ENCODE results near the gene GJB1. TPM values are rescaled to one million over a fixed set of nuclear protein-coding genes. Genes with fewer than 3 reads are reported as not detected.
"Not testable (repeated sequence)": the region's sequence is repeated elsewhere in the genome, so short reads cannot be mapped to it uniquely, and the experiment has no call there.

Gene GJB1
- total RNA-seq, 1 donor from 2014 or later, result not detected

- DNase-seq (no peak), ATAC-seq (ENCODE audit: poor library complexity) (no peak)
- intact Hi-C loops (cut with DNase I), result no loop called here
These were observed 28.5 kb downstream of the GJB1 start for GRCh38 chrX:71251466-71251973.

GRCh38 chrX:71252221-71252620 is 29.2 kb downstream of the GJB1 start:
- ATAC-seq (ENCODE audit: poor library complexity), result no peak
- intact Hi-C loops (cut with DNase I), result no loop called here

GRCh38 chrX:71253253-71254091 is 30.4 kb downstream of the GJB1 start:
- ATAC-seq (ENCODE audit: poor library complexity), result no peak
- peak; percentile 47 for DNase-seq
- intact Hi-C loops (cut with DNase I), result no loop called here

More at GRCh38 chrX:71252221-71252620, 29.2 kb downstream of the GJB1 start:
- no peak for DNase-seq

GRCh38 chrX:71254092-71254963 is 31.3 kb downstream of the GJB1 start, which contains the start of gene ZMYM3:
Gene ZMYM3 (minus strand): TSS chrX:71254140. CDS start chrX:71253255, 885 bp downstream.
- intact Hi-C loops (cut with DNase I), result no loop called here
- peak; percentile 97 for ATAC-seq (ENCODE audit: poor library complexity)

GRCh38 chrX:71256051-71256450 is 33.0 kb downstream of the GJB1 start:
- intact Hi-C loops (cut with DNase I), result no loop called here
- DNase-seq (no peak), ATAC-seq (ENCODE audit: poor library complexity) (no peak)

More at GRCh38 chrX:71254092-71254963, 31.3 kb downstream of the GJB1 start, which contains the start of gene ZMYM3:
- peak; percentile 92 for DNase-seq

- DNase-seq (no peak), ATAC-seq (ENCODE audit: poor library complexity) (no peak)
- intact Hi-C loops (cut with DNase I), result no loop called here
These were observed 33.8 kb downstream of the GJB1 start for GRCh38 chrX:71256856-71257255.

DNA sequence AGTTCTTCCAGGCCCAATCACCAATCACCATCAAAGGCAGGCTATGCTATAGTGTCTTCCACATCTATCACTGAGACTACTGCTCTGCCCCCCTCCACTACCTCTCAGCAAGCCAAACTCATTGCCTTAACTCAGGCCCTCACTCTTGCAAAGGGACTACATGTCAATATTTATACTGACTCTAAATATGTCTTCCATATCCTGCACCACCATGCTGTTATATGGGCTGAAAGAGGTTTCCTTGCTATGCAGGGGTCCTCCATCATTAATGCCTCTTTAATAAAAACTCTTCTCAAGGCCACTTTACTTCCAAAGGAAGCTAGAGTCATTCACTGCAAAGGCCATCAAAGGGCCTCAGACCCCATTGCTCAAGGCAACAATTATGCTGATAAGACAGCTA is 45.6 kb downstream of the GJB1 start:
- intact Hi-C loops (cut with DNase I); DNase-seq; ATAC-seq (ENCODE audit: poor library complexity): not testable (repeated sequence)

- intact Hi-C loops (cut with DNase I), result no loop called here
- ATAC-seq (ENCODE audit: poor library complexity), result no peak
- no peak for DNase-seq
These were observed 46.9 kb downstream of the GJB1 start for GRCh38 chrX:71269801-71270395.

DNA sequence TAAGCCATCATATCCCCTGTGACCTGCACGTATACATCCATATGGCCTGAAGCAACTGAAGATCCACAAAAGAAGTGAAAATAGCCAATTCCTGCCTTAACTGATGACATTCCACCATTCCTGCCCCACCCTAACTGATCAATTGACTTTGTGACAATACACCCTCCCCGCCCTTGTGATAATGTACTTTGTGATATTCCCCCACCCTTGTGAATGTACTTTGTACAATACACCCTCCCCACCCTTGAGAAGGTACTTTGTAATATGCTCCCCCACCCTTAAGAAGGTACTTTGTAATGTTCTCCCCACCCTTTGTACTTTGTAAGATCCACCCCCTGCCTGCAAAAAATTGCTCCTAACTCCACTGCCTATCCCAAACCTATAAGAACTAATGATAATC is 49.3 kb downstream of the GJB1 start:
- ATAC-seq (ENCODE audit: poor library complexity); DNase-seq; intact Hi-C loops (cut with DNase I): not testable (repeated sequence)

Other genes starting within 250 kb of the GJB1 start
- gene SNX12, start 154.9 kb upstream of the GJB1 start, total RNA-seq, result 45.0 TPM
- gene FOXO4, start 127.4 kb upstream of the GJB1 start, total RNA-seq, result 55.6 TPM
- not detected for gene CXorf65, start 116.5 kb upstream of the GJB1 start, total RNA-seq
- 0.89 TPM for gene IL2RG, start 111.6 kb upstream of the GJB1 start, total RNA-seq
- 18.3 TPM for gene MED12, start 104.6 kb upstream of the GJB1 start, total RNA-seq
- gene NLGN3, start 78.4 kb upstream of the GJB1 start, total RNA-seq, result 0.38 TPM
- 13.0 TPM for gene ZMYM3, start 30.9 kb downstream of the GJB1 start, total RNA-seq
- 89.9 TPM for gene NONO, start 60.4 kb downstream of the GJB1 start, total RNA-seq
- gene ITGB1BP2, start 78.5 kb downstream of the GJB1 start, total RNA-seq, result 104 TPM
- gene TAF1, start 143.1 kb downstream of the GJB1 start, total RNA-seq, result 13.4 TPM

Measured in Right ventricle myocardium superior (tissue), 1 donor.